HPDE6-E6E7 (cell line): ENCODE results near the gene SH2D1B.
"Not testable (repeated sequence)": the region's sequence is repeated elsewhere in the genome, so short reads cannot be mapped to it uniquely, and the experiment has no call there.

Experiments used
- DNase-seq: peaks from one replicate; pipeline ENCODE4 v3.0.0; 2011; ENCODE audit warnings: missing footprints; ENCODE audit errors: extremely low spot score

SH2D1B gene, protein sequence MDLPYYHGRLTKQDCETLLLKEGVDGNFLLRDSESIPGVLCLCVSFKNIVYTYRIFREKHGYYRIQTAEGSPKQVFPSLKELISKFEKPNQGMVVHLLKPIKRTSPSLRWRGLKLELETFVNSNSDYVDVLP

GRCh38 chr1:162412002-162412401 lies at the start of gene SH2D1B:
TSS of gene SH2D1B (minus strand) at chr1:162412136. CDS start at chr1:162412016, 120 bp downstream.
- DNase-seq = no peak

- DNase-seq = no peak
These were observed 46.3 kb upstream of the SH2D1B start for GRCh38 chr1:162458236-162458635.

- DNase-seq = no peak
These were observed 44.4 kb upstream of the SH2D1B start for GRCh38 chr1:162456323-162456722.

DNA sequence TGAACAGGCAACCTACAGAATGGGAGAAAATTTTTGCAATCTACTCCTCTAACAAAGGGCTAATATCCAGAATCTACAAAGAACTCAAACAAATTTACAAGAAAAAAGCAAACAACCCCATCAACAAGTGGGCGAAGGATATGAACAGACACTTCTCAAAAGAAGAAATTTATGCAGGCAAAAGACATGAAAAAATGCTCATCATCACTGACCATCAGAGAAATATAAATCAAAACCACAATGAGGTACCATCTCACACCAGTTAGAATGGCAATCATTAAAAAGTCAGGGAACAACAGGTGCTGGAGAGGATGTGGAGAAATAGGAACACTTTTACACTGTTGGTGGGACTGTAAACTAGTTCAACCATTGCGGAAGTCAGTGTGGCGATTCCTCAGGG lies 42.4 kb upstream of the SH2D1B start:
- not testable (repeated sequence) for DNase-seq

- DNase-seq = no peak
These were observed 35.0 kb upstream of the SH2D1B start for GRCh38 chr1:162446946-162447345.

GRCh38 chr1:162444903-162445302 lies 33.0 kb upstream of the SH2D1B start:
- no peak for DNase-seq

DNA sequence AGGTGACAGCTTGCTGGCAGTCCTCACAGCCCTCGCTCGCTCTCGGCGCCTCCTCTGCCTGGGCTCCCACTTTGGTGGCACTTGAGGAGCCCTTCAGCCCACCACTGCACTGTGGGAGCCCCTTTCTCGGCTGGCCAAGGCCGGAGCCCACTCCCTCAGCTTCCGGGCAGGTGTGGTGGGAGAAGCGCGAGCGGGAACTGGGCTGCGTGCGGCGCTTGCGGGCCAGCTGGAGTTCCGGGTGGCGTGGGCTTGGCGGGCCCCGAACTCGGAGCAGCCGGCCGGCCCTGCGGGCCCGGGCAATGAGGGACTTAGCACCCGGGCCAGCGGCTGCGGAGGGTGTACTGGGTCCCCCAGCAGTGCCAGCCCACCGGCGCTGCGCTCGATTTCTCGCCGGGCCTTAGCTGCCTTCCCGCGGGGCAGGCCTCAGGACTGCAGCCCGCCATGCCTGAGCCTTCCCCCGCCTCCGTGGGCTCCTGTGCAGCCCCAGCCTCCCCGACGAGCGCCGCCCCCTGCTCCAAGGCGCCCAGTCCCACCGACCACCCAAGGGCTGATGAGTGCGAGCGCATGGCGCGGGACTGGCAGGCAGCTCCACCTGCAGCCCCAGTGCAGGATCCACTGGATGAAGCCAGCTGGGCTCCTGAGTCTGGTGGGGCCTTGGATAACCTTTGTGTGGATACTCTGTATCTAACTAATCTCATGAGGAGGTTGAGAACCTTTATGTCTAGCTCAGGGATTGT lies 21.2 kb upstream of the SH2D1B start:
- not testable (repeated sequence) for DNase-seq

DNA sequence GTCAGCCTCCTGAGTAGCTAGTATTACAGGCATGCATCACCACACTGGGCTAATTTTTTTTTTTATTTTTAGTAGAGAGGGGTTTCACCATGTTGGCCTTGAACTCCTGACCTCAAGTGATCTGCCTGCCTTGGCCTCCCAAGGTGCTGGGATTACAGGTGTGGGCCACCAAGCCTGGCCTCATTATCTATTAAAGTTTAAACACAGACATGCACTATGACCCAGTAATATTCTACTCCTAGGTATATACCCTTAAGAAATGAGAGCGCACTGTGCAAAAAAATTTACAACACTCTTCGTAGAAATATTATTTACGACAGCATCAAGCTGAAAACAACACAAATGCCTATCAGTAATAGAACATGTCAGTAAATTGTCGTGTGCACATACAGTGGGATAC lies 18.6 kb upstream of the SH2D1B start:
- DNase-seq = no peak

DNA sequence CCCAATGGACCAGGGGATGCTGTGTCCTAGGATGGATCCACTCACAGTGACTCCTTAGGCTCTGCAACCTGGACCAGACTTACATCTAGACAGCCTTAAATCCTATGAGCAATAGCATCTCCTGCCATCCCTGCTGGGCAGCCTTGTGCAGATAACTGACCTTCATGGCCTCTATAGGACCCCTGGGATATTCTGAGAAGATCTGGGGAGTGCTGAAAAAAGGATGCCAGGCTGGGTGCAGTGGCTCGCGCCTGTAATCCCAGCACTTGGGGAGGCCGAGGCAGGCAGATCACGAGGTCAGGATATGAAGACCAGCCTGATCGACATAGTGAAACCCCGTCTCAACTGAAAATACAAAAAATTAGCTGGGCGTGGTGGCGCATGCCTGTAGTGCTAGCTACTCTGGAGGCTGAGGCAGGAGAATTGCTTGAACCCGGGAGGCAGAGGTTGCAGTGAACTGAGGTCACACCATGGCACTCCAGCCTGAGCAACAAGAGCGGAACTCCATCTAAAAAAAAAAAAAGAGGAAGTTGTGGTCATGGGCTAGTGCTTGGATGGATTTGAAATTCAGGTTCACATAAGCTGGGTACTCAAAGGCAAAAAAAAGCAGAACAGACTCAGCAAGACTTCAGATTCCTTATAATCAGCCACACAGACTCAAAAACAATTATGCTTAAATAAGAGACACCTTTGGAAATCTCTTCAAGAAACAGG lies 10.9 kb upstream of the SH2D1B start:
- no peak for DNase-seq

- DNase-seq = no peak
These were observed 9.6 kb upstream of the SH2D1B start for GRCh38 chr1:162421258-162422164.

DNA sequence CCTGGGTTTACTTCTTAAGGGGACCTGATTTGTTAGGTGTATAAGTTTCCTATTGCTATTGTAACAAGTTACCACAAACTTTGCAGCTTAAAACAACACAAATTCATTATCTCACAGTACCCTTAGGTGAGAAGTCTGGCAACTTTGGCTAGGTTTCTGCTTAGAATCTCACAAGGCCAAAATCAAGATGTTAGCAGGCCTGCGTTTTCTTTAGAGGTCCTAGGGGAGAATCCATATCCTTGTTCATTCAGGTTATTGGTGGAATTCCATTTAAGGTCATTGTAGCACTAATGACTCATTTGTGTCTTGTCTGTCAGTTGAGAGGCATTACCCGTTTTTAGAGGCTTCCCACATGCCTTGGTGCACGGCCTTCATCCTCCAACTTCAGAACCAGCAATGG lies 8.2 kb upstream of the SH2D1B start:
- no peak for DNase-seq

- not testable (repeated sequence) for DNase-seq
These were observed 7.6 kb upstream of the SH2D1B start for GRCh38 chr1:162419450-162419931.

- DNase-seq = not testable (repeated sequence)
These were observed 6.6 kb upstream of the SH2D1B start for GRCh38 chr1:162418584-162418983.

DNA sequence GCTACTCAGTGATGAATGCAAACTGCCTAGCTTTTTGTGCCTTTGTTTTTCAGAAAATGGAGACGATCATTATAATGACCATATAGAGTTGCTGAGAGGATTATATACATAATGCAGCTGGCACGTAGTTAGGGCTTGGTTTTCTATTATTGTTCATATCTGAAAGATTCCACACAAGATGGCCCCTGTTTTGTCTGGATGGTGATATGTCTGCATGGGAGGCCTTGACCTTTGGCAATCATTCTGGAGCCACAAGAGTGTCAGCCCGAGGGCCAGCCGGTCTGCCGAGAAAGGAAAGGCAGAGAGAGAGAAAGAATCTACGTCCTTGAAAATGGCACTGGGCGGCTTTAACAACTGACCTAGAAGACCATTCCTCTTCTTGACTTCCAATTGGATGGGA lies 5.7 kb upstream of the SH2D1B start:
- DNase-seq = no peak

- no peak for DNase-seq
These were observed 5.0 kb upstream of the SH2D1B start for GRCh38 chr1:162416909-162417308.

DNA sequence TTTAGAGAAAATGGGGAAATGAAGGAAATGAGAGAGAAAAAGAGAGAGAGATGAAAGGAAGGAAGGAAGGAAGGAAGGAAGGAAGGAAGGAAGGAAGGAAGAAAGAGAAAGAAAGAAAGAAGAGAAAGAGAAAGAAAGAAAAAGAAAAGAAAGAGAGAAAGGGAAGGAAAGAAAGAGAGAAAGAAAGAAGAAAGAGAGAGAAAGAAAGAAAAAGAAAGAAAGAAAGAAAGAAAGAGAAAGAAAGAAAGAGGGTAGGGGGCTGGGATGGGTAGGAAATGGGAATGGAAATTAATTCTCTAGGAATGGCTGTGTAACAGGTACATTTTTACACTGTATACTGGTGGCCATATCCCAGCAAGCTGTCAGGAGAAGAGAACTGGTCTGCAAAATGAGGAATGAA lies 4.3 kb upstream of the SH2D1B start:
- no peak for DNase-seq

DNA sequence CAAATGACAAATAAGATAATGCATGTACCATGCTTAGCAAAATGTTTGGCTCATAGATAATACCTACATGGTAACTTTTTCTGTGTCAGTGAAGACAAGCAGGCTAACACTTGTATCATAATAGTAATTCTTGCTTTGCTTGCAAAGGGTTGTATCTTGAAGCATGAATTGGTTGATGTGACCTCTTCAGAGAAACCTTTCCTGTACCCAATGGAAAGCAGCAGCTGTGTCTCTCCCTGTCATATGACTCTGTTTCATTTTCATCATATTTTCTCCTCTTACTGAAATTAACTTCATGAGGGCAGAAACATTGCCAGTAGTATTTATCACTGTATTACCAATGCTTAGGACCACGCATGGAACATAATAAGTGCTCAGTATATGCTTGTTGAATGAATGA lies 4.4 kb downstream of the SH2D1B start:
- DNase-seq = no peak

DNA sequence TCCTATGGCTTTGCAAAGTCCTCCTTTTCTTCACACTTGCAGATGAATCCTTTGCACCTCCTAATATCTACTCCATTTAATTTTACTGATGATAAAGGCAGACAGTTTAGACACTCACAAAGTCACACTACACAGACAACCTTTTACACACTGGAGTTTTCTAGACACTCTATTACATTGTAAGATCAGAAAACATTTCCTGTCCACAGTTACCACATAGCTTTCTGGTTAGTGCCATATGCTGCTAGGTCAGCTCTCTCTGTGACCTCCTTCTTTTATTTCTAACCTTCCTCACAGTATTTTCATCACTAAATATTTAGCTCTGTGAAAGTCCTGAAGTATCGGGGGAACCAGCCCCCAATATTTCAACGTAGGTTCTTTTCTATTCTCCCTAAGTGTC lies 5.1 kb downstream of the SH2D1B start:
- DNase-seq = no peak

- DNase-seq = no peak
These were observed 6.1 kb downstream of the SH2D1B start for GRCh38 chr1:162405800-162406199.

- no peak for DNase-seq
These were observed 7.3 kb downstream of the SH2D1B start for GRCh38 chr1:162404550-162405160.

- DNase-seq = no peak
These were observed 11.1 kb downstream of the SH2D1B start for GRCh38 chr1:162400790-162401355.
